ENCODE measurements around the gene BUB3.
"Not testable (repeated sequence)": the region's sequence is repeated elsewhere in the genome, so short reads cannot be mapped to it uniquely, and the experiment has no call there.

Gene BUB3

DNA sequence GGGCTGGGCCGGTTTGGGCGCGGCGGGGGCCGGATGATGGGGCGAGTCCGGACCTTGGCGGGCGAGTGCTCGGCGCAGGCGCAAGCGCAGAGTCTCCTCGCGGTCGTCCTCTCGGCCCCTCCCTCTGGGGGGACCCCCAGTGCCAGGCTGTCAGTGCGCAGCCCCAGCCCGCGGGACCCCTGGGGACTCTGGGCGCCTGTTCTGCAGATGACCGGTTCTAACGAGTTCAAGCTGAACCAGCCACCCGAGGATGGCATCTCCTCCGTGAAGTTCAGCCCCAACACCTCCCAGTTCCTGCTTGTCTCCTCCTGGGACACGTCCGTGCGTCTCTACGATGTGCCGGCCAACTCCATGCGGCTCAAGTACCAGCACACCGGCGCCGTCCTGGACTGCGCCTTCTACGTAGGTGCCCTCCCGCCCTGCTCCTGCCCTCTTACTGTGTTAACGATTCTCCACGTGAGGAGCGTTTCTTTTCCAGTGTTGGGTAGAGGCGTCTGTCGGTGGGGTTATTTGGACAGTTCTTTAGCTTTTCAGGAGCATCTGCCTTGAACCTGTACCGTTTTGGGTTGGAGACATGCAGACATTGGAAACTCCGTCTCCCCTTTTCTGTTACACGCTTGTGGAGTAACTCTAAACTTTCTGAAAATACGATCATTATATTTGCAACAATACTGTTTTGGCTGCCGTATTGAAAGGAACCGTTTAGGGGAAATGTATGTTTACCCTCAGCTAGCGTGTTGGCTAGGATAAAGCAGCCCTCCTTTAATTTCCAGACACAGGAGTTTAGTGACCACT is 706 bp downstream of the BUB3 start:
- Histone ChIP-seq H3K27ac (ENCODE audit: insufficient read depth, low read length, poor library complexity, severe bottlenecking) (peak overlapping the region; percentile 78), H3K4me1 (ENCODE audit: control insufficient read depth, insufficient read depth, low read length, poor library complexity, severe bottlenecking) (peaks cover 46% of the 10 kb centered on the region), H3K27me3 (replicated peaks; ENCODE audit: control insufficient read depth, insufficient read depth, low read length, poor library complexity, severe bottlenecking) (peaks cover 17% of the 10 kb centered on the region), H3K9me3 (ENCODE audit: control insufficient read depth, low read length) (no peaks in the 10 kb centered on the region), H3K4me3 (ENCODE audit: insufficient read depth, low read depth, low read length, poor library complexity, severe bottlenecking) (peak overlapping the region; percentile 97), H3K36me3 (ENCODE audit: control insufficient read depth, insufficient read depth, low read length) (peaks cover 14% of the 10 kb centered on the region)
- DNase-seq: peak in 1 of 3 donors; percentile 30

DNA sequence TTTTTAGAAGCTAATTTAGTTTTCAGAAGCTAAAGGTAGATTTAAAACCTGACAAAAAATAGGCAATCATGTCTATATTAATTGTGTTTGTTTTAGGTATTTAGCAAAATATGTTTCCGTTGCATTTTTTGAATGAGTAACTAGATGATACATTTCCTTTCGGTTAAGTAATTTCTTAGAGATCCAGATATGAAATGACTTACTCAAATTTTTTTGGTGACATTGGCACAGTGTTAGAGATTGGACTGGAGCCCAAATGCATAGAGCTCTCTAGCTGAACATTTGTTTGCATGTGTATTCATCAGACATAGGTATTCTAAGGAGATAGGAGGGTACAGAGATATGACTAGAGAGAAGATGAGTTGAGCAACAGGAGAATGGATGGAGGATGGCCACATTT is 1.9 kb downstream of the BUB3 start:
- Histone ChIP-seq H3K36me3 (ENCODE audit: control insufficient read depth, insufficient read depth, low read length) (peaks cover 14% of the 10 kb centered on the region), H3K9me3 (ENCODE audit: control insufficient read depth, low read length) (no peaks in the 10 kb centered on the region), H3K4me1 (ENCODE audit: control insufficient read depth, insufficient read depth, low read length, poor library complexity, severe bottlenecking) (peaks cover 44% of the 10 kb centered on the region), H3K27me3 (replicated peaks; ENCODE audit: control insufficient read depth, insufficient read depth, low read length, poor library complexity, severe bottlenecking) (peaks cover 6% of the 10 kb centered on the region), H3K27ac (ENCODE audit: insufficient read depth, low read length, poor library complexity, severe bottlenecking) (no peak overlapping the region), H3K4me3 (ENCODE audit: insufficient read depth, low read depth, low read length, poor library complexity, severe bottlenecking) (no peak overlapping the region)
- no peak for DNase-seq

DNA sequence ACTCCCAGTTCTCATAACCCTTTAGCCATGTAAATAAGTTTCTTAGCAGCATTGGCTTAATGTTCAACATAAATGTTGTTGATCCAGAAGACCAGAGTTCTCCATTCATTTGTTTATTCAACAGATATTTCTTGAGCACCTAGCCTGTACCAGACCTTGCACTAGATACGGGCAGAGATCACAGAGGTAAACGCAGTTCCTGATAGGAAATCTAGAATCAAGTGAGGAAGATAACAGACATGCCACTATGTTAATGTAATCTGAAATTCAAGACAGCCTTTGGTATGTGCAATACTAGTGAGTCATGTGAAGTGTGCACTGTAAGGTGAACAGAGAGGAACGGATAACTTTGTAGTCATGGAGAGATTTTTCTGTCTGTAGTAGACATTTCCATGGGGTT is 3.0 kb downstream of the BUB3 start:
- DNase-seq: no peak
- peaks cover 21% of the 10 kb centered on the region for H3K36me3 ChIP-seq (ENCODE audit: control insufficient read depth, insufficient read depth, low read length)
- no peak overlapping the region for H3K4me3 ChIP-seq (ENCODE audit: insufficient read depth, low read depth, low read length, poor library complexity, severe bottlenecking)
- no peak overlapping the region for H3K27ac ChIP-seq (ENCODE audit: insufficient read depth, low read length, poor library complexity, severe bottlenecking)
- no peaks in the 10 kb centered on the region for H3K27me3 ChIP-seq (replicated peaks; ENCODE audit: control insufficient read depth, insufficient read depth, low read length, poor library complexity, severe bottlenecking)
- H3K4me1 ChIP-seq (ENCODE audit: control insufficient read depth, insufficient read depth, low read length, poor library complexity, severe bottlenecking): peaks cover 40% of the 10 kb centered on the region
- no peaks in the 10 kb centered on the region for H3K9me3 ChIP-seq (ENCODE audit: control insufficient read depth, low read length)

DNA sequence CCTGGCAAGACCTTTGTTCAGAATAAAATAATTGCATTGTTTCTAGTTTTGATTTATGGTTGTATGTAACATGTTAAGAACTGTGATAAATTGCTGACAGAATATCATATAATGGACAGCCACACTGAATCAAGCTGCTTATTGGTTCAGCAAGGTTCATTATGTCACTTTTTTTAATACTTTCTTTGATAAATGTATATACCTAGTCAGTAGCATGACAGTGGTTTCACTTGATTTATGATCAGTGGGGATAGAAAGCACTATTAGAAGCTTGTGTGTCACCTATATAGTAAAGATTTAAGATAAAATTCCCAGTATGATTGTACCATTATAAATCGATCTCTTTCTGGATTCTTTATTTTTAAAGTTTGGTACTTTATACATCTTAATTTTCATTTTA is 4.5 kb downstream of the BUB3 start:
- DNase-seq: no peak

DNA sequence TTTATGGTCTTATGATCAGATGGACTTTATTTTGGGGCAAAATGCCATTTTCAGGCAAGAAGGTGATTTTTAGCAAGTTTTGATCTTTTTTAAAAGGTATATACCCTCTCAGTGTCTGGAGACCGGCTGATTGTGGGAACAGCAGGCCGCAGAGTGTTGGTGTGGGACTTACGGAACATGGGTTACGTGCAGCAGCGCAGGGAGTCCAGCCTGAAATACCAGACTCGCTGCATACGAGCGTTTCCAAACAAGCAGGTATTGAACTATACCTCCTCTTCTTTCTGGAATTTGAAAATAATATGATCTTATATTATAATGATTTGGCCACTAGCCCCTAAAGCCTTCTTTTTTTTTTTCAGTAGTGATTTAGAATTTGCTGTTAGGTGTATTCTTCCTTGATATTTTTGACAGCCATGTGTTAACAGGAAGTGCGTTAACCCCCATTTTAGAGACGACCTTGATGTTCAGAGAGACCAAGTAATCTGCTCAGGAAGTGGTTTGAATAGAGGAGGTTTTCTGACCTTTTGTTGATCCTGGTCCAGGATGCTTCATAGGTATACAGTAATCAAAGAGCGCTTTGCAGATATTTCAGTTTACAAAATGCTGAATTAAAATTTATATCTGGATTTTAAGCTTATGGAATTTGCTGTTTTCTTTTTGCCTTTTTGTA is 6.2 kb downstream of the BUB3 start:
- peaks cover 32% of the 10 kb centered on the region for H3K4me1 ChIP-seq (ENCODE audit: control insufficient read depth, insufficient read depth, low read length, poor library complexity, severe bottlenecking)
- peak overlapping the region; percentile 45 for H3K27ac ChIP-seq (ENCODE audit: insufficient read depth, low read length, poor library complexity, severe bottlenecking)
- no peaks in the 10 kb centered on the region for H3K27me3 ChIP-seq (replicated peaks; ENCODE audit: control insufficient read depth, insufficient read depth, low read length, poor library complexity, severe bottlenecking)
- H3K9me3 ChIP-seq (ENCODE audit: control insufficient read depth, low read length): no peaks in the 10 kb centered on the region
- no peak overlapping the region for H3K4me3 ChIP-seq (ENCODE audit: insufficient read depth, low read depth, low read length, poor library complexity, severe bottlenecking)
- peaks cover 53% of the 10 kb centered on the region for H3K36me3 ChIP-seq (ENCODE audit: control insufficient read depth, insufficient read depth, low read length)
- no peak for DNase-seq

More for the DNA sequence above, 4.5 kb downstream of the BUB3 start:
- H3K27me3 ChIP-seq (replicated peaks; ENCODE audit: control insufficient read depth, insufficient read depth, low read length, poor library complexity, severe bottlenecking): no peaks in the 10 kb centered on the region
- no peak overlapping the region for H3K27ac ChIP-seq (ENCODE audit: insufficient read depth, low read length, poor library complexity, severe bottlenecking)
- no peaks in the 10 kb centered on the region for H3K9me3 ChIP-seq (ENCODE audit: control insufficient read depth, low read length)
- peaks cover 40% of the 10 kb centered on the region for H3K4me1 ChIP-seq (ENCODE audit: control insufficient read depth, insufficient read depth, low read length, poor library complexity, severe bottlenecking)
- H3K36me3 ChIP-seq (ENCODE audit: control insufficient read depth, insufficient read depth, low read length): peaks cover 36% of the 10 kb centered on the region
- no peak overlapping the region for H3K4me3 ChIP-seq (ENCODE audit: insufficient read depth, low read depth, low read length, poor library complexity, severe bottlenecking)

DNA sequence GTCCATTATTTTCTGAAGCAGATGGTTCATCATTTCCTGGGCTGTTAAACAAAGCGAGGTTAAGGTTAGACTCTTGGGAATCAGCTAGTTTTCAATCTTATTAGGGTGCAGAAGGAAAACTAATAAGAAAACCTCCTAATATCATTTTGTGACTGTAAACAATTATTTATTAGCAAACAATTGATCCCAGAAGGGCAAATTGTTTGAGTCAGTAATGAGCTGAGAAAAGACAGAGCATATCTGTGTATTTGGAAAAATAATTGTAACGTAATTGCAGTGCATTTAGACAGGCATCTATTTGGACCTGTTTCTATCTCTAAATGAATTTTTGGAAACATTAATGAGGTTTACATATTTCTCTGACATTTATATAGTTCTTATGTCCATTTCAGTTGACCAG is 10.1 kb downstream of the BUB3 start:
- no peaks in the 10 kb centered on the region for H3K9me3 ChIP-seq (ENCODE audit: control insufficient read depth, low read length)
- H3K4me3 ChIP-seq (ENCODE audit: insufficient read depth, low read depth, low read length, poor library complexity, severe bottlenecking): no peak overlapping the region
- H3K27me3 ChIP-seq (replicated peaks; ENCODE audit: control insufficient read depth, insufficient read depth, low read length, poor library complexity, severe bottlenecking): no peaks in the 10 kb centered on the region
- H3K36me3 ChIP-seq (ENCODE audit: control insufficient read depth, insufficient read depth, low read length): peaks cover 49% of the 10 kb centered on the region
- DNase-seq: no peak
- H3K27ac ChIP-seq (ENCODE audit: insufficient read depth, low read length, poor library complexity, severe bottlenecking): no peak overlapping the region
- peaks cover 12% of the 10 kb centered on the region for H3K4me1 ChIP-seq (ENCODE audit: control insufficient read depth, insufficient read depth, low read length, poor library complexity, severe bottlenecking)

DNA sequence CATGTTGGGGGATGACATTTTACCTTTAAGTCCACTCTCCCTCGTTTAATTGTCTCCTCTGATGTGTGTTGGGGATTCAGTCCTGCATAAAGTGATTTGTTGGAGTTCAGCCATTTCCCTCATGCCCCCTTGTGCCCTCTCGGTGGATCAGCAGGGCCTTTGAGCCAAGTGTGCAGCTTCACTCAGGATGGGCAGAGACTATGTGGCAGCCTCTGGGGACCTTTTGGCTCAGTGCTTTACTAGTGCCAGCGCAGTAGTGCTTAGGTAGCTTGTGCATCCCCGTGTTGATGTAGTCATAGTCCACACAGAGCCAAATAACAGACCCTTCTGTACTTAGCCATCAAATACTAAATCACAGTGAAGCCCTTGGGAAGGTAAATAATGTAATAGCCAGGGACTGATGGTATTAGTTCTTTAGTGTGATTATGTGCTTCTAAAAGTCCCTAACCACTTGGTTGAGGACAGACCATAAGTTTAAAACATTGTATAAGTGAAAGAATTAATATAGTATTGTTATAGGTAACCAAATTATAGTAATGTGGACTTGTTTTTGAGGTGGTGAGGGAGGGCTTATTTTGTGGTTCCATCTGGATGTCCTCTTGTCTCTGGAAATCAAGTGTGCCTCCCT is 11.4 kb downstream of the BUB3 start:
- Histone ChIP-seq H3K36me3 (ENCODE audit: control insufficient read depth, insufficient read depth, low read length) (peaks cover 49% of the 10 kb centered on the region), H3K9me3 (ENCODE audit: control insufficient read depth, low read length) (no peaks in the 10 kb centered on the region), H3K27me3 (replicated peaks; ENCODE audit: control insufficient read depth, insufficient read depth, low read length, poor library complexity, severe bottlenecking) (no peaks in the 10 kb centered on the region), H3K4me3 (ENCODE audit: insufficient read depth, low read depth, low read length, poor library complexity, severe bottlenecking) (no peak overlapping the region), H3K27ac (ENCODE audit: insufficient read depth, low read length, poor library complexity, severe bottlenecking) (no peak overlapping the region), H3K4me1 (ENCODE audit: control insufficient read depth, insufficient read depth, low read length, poor library complexity, severe bottlenecking) (peaks cover 4% of the 10 kb centered on the region)
- DNase-seq: no peak

DNA sequence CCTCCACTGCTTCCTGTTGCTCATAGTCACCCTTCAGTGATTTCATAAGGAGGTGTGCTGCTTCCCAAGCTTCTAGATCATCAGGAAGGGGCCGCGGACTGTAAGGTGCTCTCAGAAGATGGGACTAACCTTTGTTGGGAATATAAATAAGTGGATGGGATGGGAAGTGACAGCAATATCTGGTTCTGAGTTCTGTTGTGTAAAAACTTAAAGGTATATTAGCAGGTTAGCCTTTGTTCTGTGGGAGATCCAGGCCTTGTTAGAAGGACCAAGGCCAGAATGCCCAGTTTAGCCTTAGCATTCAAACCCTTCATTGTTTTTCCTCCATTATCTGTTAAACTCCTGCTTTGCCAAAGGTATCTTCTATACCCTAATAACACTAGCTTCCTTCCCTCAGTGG is 12.4 kb downstream of the BUB3 start:
- Histone ChIP-seq H3K4me1 (ENCODE audit: control insufficient read depth, insufficient read depth, low read length, poor library complexity, severe bottlenecking) (no peaks in the 10 kb centered on the region), H3K27me3 (replicated peaks; ENCODE audit: control insufficient read depth, insufficient read depth, low read length, poor library complexity, severe bottlenecking) (no peaks in the 10 kb centered on the region), H3K27ac (ENCODE audit: insufficient read depth, low read length, poor library complexity, severe bottlenecking) (no peak overlapping the region), H3K9me3 (ENCODE audit: control insufficient read depth, low read length) (no peaks in the 10 kb centered on the region), H3K36me3 (ENCODE audit: control insufficient read depth, insufficient read depth, low read length) (peaks cover 48% of the 10 kb centered on the region), H3K4me3 (ENCODE audit: insufficient read depth, low read depth, low read length, poor library complexity, severe bottlenecking) (no peak overlapping the region)
- no peak for DNase-seq

DNA sequence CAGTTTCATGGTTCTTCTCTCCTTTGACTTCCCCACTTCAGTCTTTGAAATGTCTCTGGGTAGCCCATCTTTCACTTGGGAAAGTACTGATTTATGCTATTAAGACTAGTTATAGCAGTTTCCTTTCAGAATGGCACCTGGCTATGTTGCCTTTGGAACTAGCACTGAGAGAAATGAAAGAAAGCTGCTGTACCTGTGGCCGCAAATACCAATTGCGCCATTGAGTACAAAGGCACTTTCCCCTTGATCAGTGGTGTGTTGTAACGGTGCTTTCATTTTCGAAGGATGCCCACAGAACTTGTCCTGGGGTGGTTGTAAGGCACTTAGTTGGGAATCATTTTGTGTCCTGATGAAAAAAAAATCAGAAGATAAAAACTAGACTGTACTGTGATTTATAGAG is 16.8 kb downstream of the BUB3 start:
- Histone ChIP-seq H3K27ac (ENCODE audit: insufficient read depth, low read length, poor library complexity, severe bottlenecking) (no peak overlapping the region), H3K4me1 (ENCODE audit: control insufficient read depth, insufficient read depth, low read length, poor library complexity, severe bottlenecking) (no peaks in the 10 kb centered on the region), H3K9me3 (ENCODE audit: control insufficient read depth, low read length) (no peaks in the 10 kb centered on the region), H3K36me3 (ENCODE audit: control insufficient read depth, insufficient read depth, low read length) (peaks cover 13% of the 10 kb centered on the region), H3K4me3 (ENCODE audit: insufficient read depth, low read depth, low read length, poor library complexity, severe bottlenecking) (no peak overlapping the region), H3K27me3 (replicated peaks; ENCODE audit: control insufficient read depth, insufficient read depth, low read length, poor library complexity, severe bottlenecking) (no peaks in the 10 kb centered on the region)
- no peak for DNase-seq

DNA sequence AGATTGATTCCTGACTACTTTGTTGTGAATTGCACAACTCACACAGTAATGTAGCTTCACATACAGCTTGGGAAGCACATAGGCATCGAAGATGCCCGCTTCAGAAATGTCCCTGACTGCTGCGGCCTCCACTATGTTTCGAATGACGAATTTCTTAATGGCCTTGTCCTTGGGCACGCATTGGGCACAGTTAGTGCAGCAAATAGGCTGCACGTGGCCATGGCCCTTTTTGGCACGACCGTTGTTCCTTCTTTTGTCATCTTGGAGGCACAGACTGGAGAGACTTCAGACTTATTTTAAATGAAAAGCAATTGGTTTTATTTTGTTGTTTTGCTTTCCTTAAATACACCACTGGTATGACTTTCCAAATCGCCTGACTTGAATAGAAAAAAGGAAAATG is 17.4 kb downstream of the BUB3 start:
- not testable (repeated sequence) for H3K27me3 ChIP-seq (replicated peaks; ENCODE audit: control insufficient read depth, insufficient read depth, low read length, poor library complexity, severe bottlenecking); H3K9me3 ChIP-seq (ENCODE audit: control insufficient read depth, low read length); H3K36me3 ChIP-seq (ENCODE audit: control insufficient read depth, insufficient read depth, low read length)

More for the DNA sequence above, 17.4 kb downstream of the BUB3 start:
- DNase-seq; H3K27ac ChIP-seq (ENCODE audit: insufficient read depth, low read length, poor library complexity, severe bottlenecking); H3K4me3 ChIP-seq (ENCODE audit: insufficient read depth, low read depth, low read length, poor library complexity, severe bottlenecking); H3K4me1 ChIP-seq (ENCODE audit: control insufficient read depth, insufficient read depth, low read length, poor library complexity, severe bottlenecking): not testable (repeated sequence)
